Neuronal stem cell (in vitro differentiated cells): Measurements from ENCODE around the gene TMEM156.
"Not testable (repeated sequence)": the region's sequence is repeated elsewhere in the genome, so short reads cannot be mapped to it uniquely, and the experiment has no call there.

Source experiments
- DNase-seq: peaks from one replicate; pipeline ENCODE4 v3.0.0-alpha.2; 2013; ENCODE audit warnings: low spot score
- H2AFZ ChIP-seq: one replicate; pipeline ENCODE4 v1.6.1; 2013; ENCODE audit warnings: mild to moderate bottlenecking, low read length, inconsistent platforms
- H2AK5ac ChIP-seq: 2 replicates; pipeline ENCODE4 v1.6.1; 2013; ENCODE audit warnings: low read depth, mild to moderate bottlenecking, inconsistent platforms, low read length, moderate library complexity, mixed read lengths
- H2BK120ac ChIP-seq: 2 replicates; pipeline ENCODE4 v1.6.1; 2013; ENCODE audit warnings: low read depth, mild to moderate bottlenecking, inconsistent platforms, low read length, moderate library complexity, mixed read lengths
- H2BK12ac ChIP-seq: one replicate; pipeline ENCODE4 v1.6.1; 2013; ENCODE audit warnings: low read length, inconsistent platforms
- H2BK15ac ChIP-seq: 2 replicates; pipeline ENCODE4 v1.6.1; 2013; ENCODE audit warnings: mild to moderate bottlenecking, low read length, inconsistent platforms, mixed read lengths
- H2BK5ac ChIP-seq: one replicate; pipeline ENCODE4 v1.6.1; 2013; ENCODE audit warnings: inconsistent platforms, mild to moderate bottlenecking, low read length, moderate library complexity
- H3K14ac ChIP-seq: one replicate; pipeline ENCODE4 v1.6.1; 2013; ENCODE audit warnings: low read length, inconsistent platforms
- H3K18ac ChIP-seq: 2 replicates; pipeline ENCODE4 v1.6.1; 2013; ENCODE audit warnings: low read length, inconsistent platforms
- H3K23ac ChIP-seq: 2 replicates; pipeline ENCODE4 v1.6.1; 2013; ENCODE audit warnings: low read depth, mild to moderate bottlenecking, mixed read lengths, low read length, inconsistent platforms; ENCODE audit not compliant: poor library complexity
- H3K27ac ChIP-seq: replicated peaks from 3 replicates; pipeline ENCODE4 v1.5.1; 2013; ENCODE audit warnings: low read length, inconsistent platforms
- H3K27me3 ChIP-seq, 3 experiments: 2 replicates each; pipeline ENCODE4 v1.6.1; 2013; ENCODE audit warnings: low read length in 3 of 3, mild to moderate bottlenecking in 2 of 3, inconsistent platforms in 1 of 3, low read depth in 1 of 3, mixed read lengths in 1 of 3, moderate library complexity in 1 of 3; ENCODE audit not compliant: control insufficient read depth in 3 of 3, insufficient read depth in 3 of 3
- H3K36me3 ChIP-seq, 2 donors: replicated peaks in 1 of 2; 2 replicates each; pipeline ENCODE4 v1.6.1; 2013; ENCODE audit warnings: low read length in 2 of 2; ENCODE audit not compliant: control insufficient read depth in 2 of 2, insufficient read depth in 2 of 2
- H3K4ac ChIP-seq: 2 replicates; pipeline ENCODE4 v1.6.1; 2013; ENCODE audit warnings: inconsistent platforms, mild to moderate bottlenecking, low read length, moderate library complexity
- H3K4me1 ChIP-seq, 2 donors: 1 replicate in 1 of 2; 2 replicates in 1 of 2; pipeline ENCODE4 v1.6.1; 2013; ENCODE audit warnings: low read length in 2 of 2, low read depth in 1 of 2; ENCODE audit not compliant: control insufficient read depth in 2 of 2, insufficient read depth in 1 of 2
- H3K4me2 ChIP-seq: one replicate; pipeline ENCODE4 v1.6.1; 2013; ENCODE audit warnings: mild to moderate bottlenecking, low read length, inconsistent platforms; ENCODE audit not compliant: insufficient read depth, poor library complexity, severe bottlenecking
- H3K4me3 ChIP-seq, 2 donors: 2 replicates each; pipeline ENCODE4 v1.5.1; 2013; ENCODE audit warnings: low read length in 2 of 2, mild to moderate bottlenecking in 2 of 2, inconsistent platforms in 1 of 2, moderate library complexity in 1 of 2
- H3K79me1 ChIP-seq: one replicate; pipeline ENCODE4 v1.6.1; 2013; ENCODE audit warnings: low read depth, mild to moderate bottlenecking, inconsistent platforms, low read length, moderate library complexity
- H3K9ac ChIP-seq: one replicate; pipeline ENCODE4 v1.6.1; 2013; ENCODE audit warnings: mild to moderate bottlenecking, low read depth, low read length, inconsistent platforms; ENCODE audit not compliant: poor library complexity
- H3K9me3 ChIP-seq, 2 donors: replicated peaks in 1 of 2; 2 replicates each; pipeline versions ENCODE3 to v1.6.1; 2013; ENCODE audit warnings: low read length in 2 of 2, mild to moderate bottlenecking in 2 of 2, inconsistent platforms in 1 of 2, low read depth in 1 of 2, mixed read lengths in 1 of 2, moderate library complexity in 1 of 2; ENCODE audit not compliant: control insufficient read depth in 2 of 2, insufficient read depth in 1 of 2
- H4K8ac ChIP-seq: one replicate; pipeline ENCODE4 v1.6.1; 2013; ENCODE audit warnings: low read depth, mild to moderate bottlenecking, inconsistent platforms, low read length, moderate library complexity
- H4K91ac ChIP-seq: one replicate; pipeline ENCODE4 v1.6.1; 2013; ENCODE audit warnings: low read length, low read depth, mild to moderate bottlenecking, inconsistent platforms; ENCODE audit not compliant: poor library complexity
- WGBS, 2 donors: extraction: QIAGEN DNeasy Blood & Tissue Kit; methylation state at CpG; one replicate each; pipeline ENCODE4 v1.1.7; 2013; ENCODE audit warnings: missing lambda C conversion rate in 2 of 2, mixed read lengths in 1 of 2; ENCODE audit not compliant: insufficient read length in 2 of 2, insufficient replicate concordance in 1 of 2; ENCODE audit errors: extremely low coverage in 2 of 2; 5-methylcytosine and 5-hydroxymethylcytosine counted together

Gene TMEM156

GRCh38 chr4:38990241-38990640 lies 42.0 kb downstream of the TMEM156 start:
- Histone ChIP-seq H3K4ac (no peak overlapping the region), H2BK5ac (no peak overlapping the region), H3K18ac (no peak overlapping the region), H2AFZ (no peak overlapping the region), H3K4me2 (no peak overlapping the region), H3K9ac (no peak overlapping the region), H4K91ac (no peak overlapping the region), H3K36me3 (no peaks in the 10 kb centered on the region), H3K27me3 (no peaks in the 10 kb centered on the region), H4K8ac (no peak overlapping the region), H3K9me3 (no peaks in the 10 kb centered on the region), H3K79me1 (no peaks in the 10 kb centered on the region), H3K14ac (no peak overlapping the region), H2BK120ac (no peak overlapping the region), H2AK5ac (no peak overlapping the region), H3K23ac (no peak overlapping the region), H3K27ac (no peak overlapping the region), H3K4me1 (peaks cover 7 to 8% of the 10 kb centered on the region in 2 donors), H2BK12ac (no peak overlapping the region), H2BK15ac (no peak overlapping the region), H3K4me3 (no peak overlapping the region)
- no CpG with 5 or more reads among the region's 5 CpGs for WGBS, 2 donors
- DNase-seq = no peak

GRCh38 chr4:38989487-38989886 lies 42.7 kb downstream of the TMEM156 start:
- Histone ChIP-seq H2AFZ (no peak overlapping the region), H3K27ac (no peak overlapping the region), H4K91ac (no peak overlapping the region), H2BK12ac (no peak overlapping the region), H3K27me3 (no peaks in the 10 kb centered on the region), H3K4me2 (no peak overlapping the region), H3K79me1 (no peaks in the 10 kb centered on the region), H4K8ac (no peak overlapping the region), H3K4me1 (peaks cover 11 to 13% of the 10 kb centered on the region in 2 donors), H3K9me3 (no peaks in the 10 kb centered on the region), H3K18ac (no peak overlapping the region), H2BK120ac (no peak overlapping the region), H2AK5ac (no peak overlapping the region), H2BK5ac (no peak overlapping the region), H3K36me3 (no peaks in the 10 kb centered on the region), H3K23ac (no peak overlapping the region), H3K4me3 (no peak overlapping the region), H3K9ac (no peak overlapping the region), H2BK15ac (no peak overlapping the region), H3K4ac (no peak overlapping the region), H3K14ac (no peak overlapping the region)
- no CpG with 5 or more reads among the region's 6 CpGs for WGBS, 2 donors
- no peak for DNase-seq

- H3K18ac ChIP-seq, H2BK15ac ChIP-seq, H3K27me3 ChIP-seq, H4K8ac ChIP-seq, H2AFZ ChIP-seq, H3K4ac ChIP-seq, H3K9ac ChIP-seq, H3K36me3 ChIP-seq, H4K91ac ChIP-seq, H2AK5ac ChIP-seq, H3K27ac ChIP-seq, H3K4me2 ChIP-seq, H2BK120ac ChIP-seq, DNase-seq, H2BK12ac ChIP-seq, H3K14ac ChIP-seq, H2BK5ac ChIP-seq, H3K23ac ChIP-seq, H3K4me3 ChIP-seq, H3K9me3 ChIP-seq, H3K79me1 ChIP-seq: not testable (repeated sequence)
- peaks cover 14 to 18% of the 10 kb centered on the region in 2 donors for H3K4me1 ChIP-seq
- WGBS, 2 donors = no CpG with 5 or more reads among the region's 9 CpGs
These were observed 43.9 kb downstream of the TMEM156 start for GRCh38 chr4:38988353-38988752.

GRCh38 chr4:38987491-38987890 lies 44.7 kb downstream of the TMEM156 start:
- Histone ChIP-seq H2AFZ (no peak overlapping the region), H3K79me1 (no peaks in the 10 kb centered on the region), H4K8ac (no peak overlapping the region), H3K14ac (no peak overlapping the region), H2BK5ac (no peak overlapping the region), H3K36me3 (no peaks in the 10 kb centered on the region), H3K4me3 (no peak overlapping the region), H3K4me1 (peaks cover 14 to 18% of the 10 kb centered on the region in 2 donors), H3K27me3 (no peaks in the 10 kb centered on the region), H2AK5ac (no peak overlapping the region), H3K9ac (no peak overlapping the region), H3K23ac (no peak overlapping the region), H3K9me3 (no peaks in the 10 kb centered on the region), H3K4me2 (no peak overlapping the region), H3K4ac (no peak overlapping the region), H4K91ac (no peak overlapping the region), H2BK120ac (no peak overlapping the region), H3K18ac (no peak overlapping the region), H2BK15ac (no peak overlapping the region), H2BK12ac (no peak overlapping the region), H3K27ac (no peak overlapping the region)
- DNase-seq = no peak
